NCI-H1048 (cell line): ENCODE measurements around the gene ST6GALNAC4.

Source experiments
- DNase-seq: peaks from one replicate; lab custom pipeline; 2025; lab: John Stamatoyannopoulos, UW

The ST6GALNAC4 gene

GRCh38 chr9:127916720-127917581 is at the start of gene ST6GALNAC4:
Gene ST6GALNAC4, minus strand, starts transcription at chr9:127917041. Its CDS starts 622 bp downstream, at chr9:127916419.
- no peak for DNase-seq

GRCh38 chr9:127965953-127966352 is 49.1 kb upstream of the ST6GALNAC4 start:
- no peak for DNase-seq

- DNase-seq = no peak
Measured at GRCh38 chr9:127963359-127964064, 46.7 kb upstream of the ST6GALNAC4 start.

- no peak for DNase-seq
Measured at GRCh38 chr9:127963041-127963358, 46.2 kb upstream of the ST6GALNAC4 start.

- no peak for DNase-seq
Measured at GRCh38 chr9:127962278-127962677, 45.4 kb upstream of the ST6GALNAC4 start.

GRCh38 chr9:127961613-127962155 is 44.8 kb upstream of the ST6GALNAC4 start:
- no peak for DNase-seq

- no peak for DNase-seq
Measured at GRCh38 chr9:127961155-127961490, 44.3 kb upstream of the ST6GALNAC4 start.

GRCh38 chr9:127960410-127961154 is 43.7 kb upstream of the ST6GALNAC4 start:
- DNase-seq = no peak

- no peak for DNase-seq
Measured at GRCh38 chr9:127959841-127960409, 43.1 kb upstream of the ST6GALNAC4 start.

GRCh38 chr9:127959398-127959797 is 42.6 kb upstream of the ST6GALNAC4 start:
- no peak for DNase-seq

GRCh38 chr9:127958728-127959127 is 41.9 kb upstream of the ST6GALNAC4 start:
- DNase-seq = no peak

- DNase-seq = peak; percentile 16
Measured at GRCh38 chr9:127955294-127956015, 38.6 kb upstream of the ST6GALNAC4 start.

- no peak for DNase-seq
Measured at GRCh38 chr9:127954831-127955293, 38.0 kb upstream of the ST6GALNAC4 start.

GRCh38 chr9:127953768-127954505 is 37.1 kb upstream of the ST6GALNAC4 start:
- no peak for DNase-seq

- DNase-seq = no peak
Measured at GRCh38 chr9:127953154-127953553, 36.3 kb upstream of the ST6GALNAC4 start.

- DNase-seq = peak; percentile 56
Measured at GRCh38 chr9:127950513-127951289, 33.9 kb upstream of the ST6GALNAC4 start.

- DNase-seq = no peak
Measured at GRCh38 chr9:127949827-127950512, 33.1 kb upstream of the ST6GALNAC4 start.

GRCh38 chr9:127947841-127948710 is 31.2 kb upstream of the ST6GALNAC4 start:
- no peak for DNase-seq
